Natural killer cell treated with Interleukin-12 subunit alpha and Interleukin-12 subunit beta and Interleukin-15 and Interleukin-18, amount 100 ng/mL, for 72 hours (primary cell): ENCODE results near the gene RTKN2. TPM values are rescaled to one million over a fixed set of nuclear protein-coding genes. Genes with fewer than 3 reads are reported as not detected.
A peak's percentile ranks its signal among the peaks of the same experiment; 100 is the strongest.

Experiments used
- ATAC-seq, 2 donors: fragments of 150-1000 bp; cut with Tn5 transposase in 1 of 2; sonication (Bioruptor Pico), chemical (Tn5 transposase) in 1 of 2; 2 replicates each; pipeline ENCODE4 v1.10.0; 2021
- DNase-seq: peaks from one replicate; pipeline ENCODE4 v3.0.0; 2022; ENCODE audit warnings: low spot score
- H3K27ac Mint-ChIP-seq, 2 donors: 1 replicate in 1 of 2; 2 replicates in 1 of 2; pipeline ENCODE4 v1.8.0; 2022; ENCODE audit warnings: mixed read lengths in 2 of 2, mild to moderate bottlenecking in 1 of 2, moderate library complexity in 1 of 2
- H3K27me3 Mint-ChIP-seq, 2 donors: 1 replicate in 1 of 2; 2 replicates in 1 of 2; pipeline ENCODE4 v1.8.0; 2022; ENCODE audit warnings: mixed read lengths in 2 of 2
- H3K36me3 Mint-ChIP-seq: one replicate; pipeline ENCODE4 v1.8.0; 2022; ENCODE audit warnings: mixed read lengths
- H3K4me1 Mint-ChIP-seq, 2 donors: 1 replicate in 1 of 2; 2 replicates in 1 of 2; pipeline ENCODE4 v1.8.0; 2022; ENCODE audit warnings: low read depth in 2 of 2, mixed read lengths in 2 of 2, mild to moderate bottlenecking in 1 of 2
- H3K4me3 Mint-ChIP-seq: one replicate; pipeline ENCODE4 v1.8.0; 2022; ENCODE audit warnings: mixed read lengths
- H3K9me3 Mint-ChIP-seq: 2 replicates; pipeline ENCODE4 v1.8.0; 2022; ENCODE audit warnings: mixed read lengths
- total RNA-seq, 2 donors: library from RNA; stranded (reverse); gene quantifications; one replicate each; pipeline ENCODE4 v1.2.3, GENCODE V29; 2022

The RTKN2 gene
- total RNA-seq, 2 donors from 2014 or later, result 0.98 to 1.2 TPM

DNA sequence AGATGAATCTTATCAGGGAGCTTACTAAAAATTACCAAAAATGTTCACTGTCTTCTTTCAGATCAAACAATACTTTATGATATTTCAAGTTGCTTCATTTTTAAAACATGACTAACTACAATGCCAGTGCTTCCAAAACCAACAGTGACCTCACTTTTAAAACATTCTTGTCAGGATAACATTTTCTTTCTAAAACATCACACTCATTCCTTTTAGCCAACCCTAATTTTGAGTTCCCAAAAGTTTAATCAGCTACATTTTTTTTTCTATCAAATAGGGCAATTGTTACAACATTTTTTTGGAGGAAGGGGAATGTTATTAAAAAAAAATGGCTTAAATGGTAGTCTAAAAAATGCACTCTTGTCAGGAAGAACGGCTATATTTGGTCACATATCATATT is 37.3 kb downstream of the RTKN2 start:
- no peaks in the 10 kb centered on the region for H3K36me3 Mint-ChIP-seq
- DNase-seq (no peak), ATAC-seq (no peak)
- H3K4me1 Mint-ChIP-seq, result no peaks in the 10 kb centered on the region
- H3K27me3 Mint-ChIP-seq, result no peaks in the 10 kb centered on the region
- no peaks in the 10 kb centered on the region for H3K9me3 Mint-ChIP-seq
- no peak overlapping the region for H3K4me3 Mint-ChIP-seq
- no peak overlapping the region for H3K27ac Mint-ChIP-seq

DNA sequence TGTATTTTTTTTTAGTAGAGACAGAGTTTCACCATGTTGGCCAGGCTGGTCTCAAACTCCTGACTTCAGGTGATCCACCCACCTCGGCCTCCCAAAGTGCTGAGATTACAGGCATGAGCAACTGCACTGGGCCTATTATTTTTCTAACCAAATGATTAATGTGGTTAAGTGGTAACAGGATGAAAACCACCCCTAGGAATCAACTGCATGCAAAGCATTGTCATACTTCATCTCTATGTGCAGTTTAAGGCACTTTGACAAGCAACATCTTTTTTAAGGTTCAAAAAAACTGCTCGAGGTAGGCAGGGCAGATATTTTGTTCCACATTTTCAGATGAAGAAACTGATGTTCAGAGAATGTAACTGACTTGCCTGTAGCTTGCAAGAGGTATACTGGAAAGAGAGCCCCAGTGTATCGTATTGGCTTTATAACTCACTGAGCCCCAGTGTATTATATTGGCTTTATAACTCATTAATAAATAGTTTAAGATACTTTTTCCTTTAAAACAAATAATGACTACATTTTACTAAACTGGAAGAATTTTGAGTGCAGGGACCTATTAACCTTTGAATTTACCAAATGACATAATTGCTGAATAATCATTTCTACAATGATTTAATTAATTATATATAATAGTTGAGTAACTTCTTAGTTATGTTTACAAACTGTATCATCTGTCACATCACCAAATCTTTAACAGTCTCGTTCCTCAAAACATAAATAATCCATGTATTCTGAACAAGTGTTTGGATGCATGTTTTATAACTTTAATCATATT is 38.1 kb downstream of the RTKN2 start:
- Mint-ChIP-seq H3K27me3 (no peaks in the 10 kb centered on the region), H3K4me3 (no peak overlapping the region), H3K27ac (no peak overlapping the region), H3K4me1 (no peaks in the 10 kb centered on the region), H3K36me3 (no peaks in the 10 kb centered on the region), H3K9me3 (no peaks in the 10 kb centered on the region)
- ATAC-seq (no peak), DNase-seq (no peak)

DNA sequence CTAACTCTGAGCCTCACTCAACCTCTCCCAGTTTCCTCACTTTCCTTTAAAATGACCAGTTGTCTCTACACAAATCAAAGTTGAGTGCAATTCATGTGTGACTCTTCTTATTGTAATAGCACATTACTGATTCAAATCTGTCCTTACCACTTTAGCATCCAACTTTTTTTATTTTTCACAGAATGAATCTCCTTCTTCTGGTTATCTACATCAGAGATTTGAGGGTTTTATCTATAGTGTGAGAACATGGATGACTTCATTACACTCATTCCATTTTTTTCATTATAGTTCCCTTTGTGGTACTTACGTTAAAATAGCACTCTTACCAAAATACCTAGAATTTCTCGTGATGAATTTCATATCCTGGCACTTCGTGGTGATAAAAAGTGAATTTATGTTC is 43.3 kb downstream of the RTKN2 start:
- Mint-ChIP-seq H3K4me1 (no peaks in the 10 kb centered on the region), H3K9me3 (no peaks in the 10 kb centered on the region), H3K36me3 (no peaks in the 10 kb centered on the region), H3K4me3 (no peak overlapping the region), H3K27ac (no peak overlapping the region), H3K27me3 (no peaks in the 10 kb centered on the region)
- peak in 1 of 2 donors; percentile 78 for ATAC-seq
- no peak for DNase-seq

DNA sequence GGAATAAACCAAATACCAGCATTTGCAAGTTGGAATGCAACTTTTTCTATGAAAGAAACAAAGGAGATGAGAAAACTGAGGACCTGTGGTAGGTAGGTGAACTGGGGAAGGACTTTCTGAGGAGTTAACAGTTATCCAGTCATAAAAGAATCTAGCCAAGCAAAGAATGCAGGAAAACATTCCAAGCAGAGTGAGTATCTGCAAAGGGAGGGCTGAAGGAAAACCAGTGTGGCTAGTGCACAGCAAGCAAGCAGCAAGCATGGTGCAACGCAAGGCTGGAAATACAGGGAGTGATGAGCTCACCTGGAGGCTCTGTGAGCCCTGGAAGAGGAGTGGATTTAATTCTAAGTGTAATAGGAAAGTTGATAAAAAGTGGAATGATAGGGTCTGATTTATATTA is 44.0 kb downstream of the RTKN2 start:
- H3K27ac Mint-ChIP-seq, result no peak overlapping the region
- DNase-seq (no peak), ATAC-seq (no peak)
- no peaks in the 10 kb centered on the region for H3K36me3 Mint-ChIP-seq
- H3K4me1 Mint-ChIP-seq, result no peaks in the 10 kb centered on the region
- H3K27me3 Mint-ChIP-seq, result no peaks in the 10 kb centered on the region
- H3K4me3 Mint-ChIP-seq, result no peak overlapping the region
- no peaks in the 10 kb centered on the region for H3K9me3 Mint-ChIP-seq

DNA sequence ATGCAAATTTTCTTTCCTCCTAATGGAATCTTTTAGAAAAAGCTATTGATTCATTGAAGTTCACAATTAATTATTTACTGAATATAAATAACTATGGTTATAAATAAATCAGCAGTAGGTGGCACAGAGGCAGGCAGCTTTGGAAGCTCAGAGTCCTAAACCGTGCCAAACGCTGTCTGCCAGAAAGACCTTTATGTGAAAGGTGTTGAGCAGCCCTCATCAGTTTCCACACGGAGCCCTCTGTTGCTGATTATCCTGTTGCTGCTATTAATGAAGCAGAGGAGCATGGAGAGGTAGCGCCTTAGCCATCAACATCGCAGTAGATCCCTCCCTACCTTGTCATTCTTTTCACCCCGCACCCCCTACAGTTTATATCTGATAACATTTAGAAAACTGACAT is 51.0 kb downstream of the RTKN2 start:
- H3K27ac Mint-ChIP-seq, result no peak overlapping the region
- H3K9me3 Mint-ChIP-seq, result no peaks in the 10 kb centered on the region
- no peak overlapping the region for H3K4me3 Mint-ChIP-seq
- H3K4me1 Mint-ChIP-seq, result no peaks in the 10 kb centered on the region
- peaks cover 0 to 2% of the 10 kb centered on the region in 2 donors for H3K27me3 Mint-ChIP-seq
- H3K36me3 Mint-ChIP-seq, result no peaks in the 10 kb centered on the region
- no peak for DNase-seq
- no peak for ATAC-seq

DNA sequence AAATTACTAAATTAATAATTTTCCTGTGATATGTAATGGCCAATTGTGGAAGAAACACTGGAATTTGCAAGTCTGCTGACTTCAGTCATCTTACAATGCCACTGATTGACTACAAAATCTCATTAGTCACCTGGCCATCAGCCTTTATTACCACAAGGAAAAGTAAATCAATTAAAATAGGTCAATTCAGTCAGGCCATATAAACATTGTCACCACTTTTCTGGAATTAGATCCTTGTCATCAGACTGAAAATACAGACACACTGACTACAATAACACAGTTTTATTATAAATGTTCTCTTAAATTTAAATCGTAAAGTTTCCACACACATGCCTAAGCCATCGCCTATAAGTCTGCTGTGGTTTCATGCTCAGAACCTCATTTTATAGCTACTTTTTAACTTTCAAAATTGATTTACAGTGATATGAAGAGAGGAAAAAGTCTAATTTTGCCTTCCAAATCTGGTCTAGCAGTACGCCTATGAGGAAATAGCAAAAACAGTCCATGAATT is 54.2 kb downstream of the RTKN2 start:
- Mint-ChIP-seq H3K9me3 (no peaks in the 10 kb centered on the region), H3K27ac (no peak overlapping the region), H3K4me3 (no peak overlapping the region), H3K36me3 (no peaks in the 10 kb centered on the region), H3K27me3 (peaks cover 0 to 2% of the 10 kb centered on the region in 2 donors), H3K4me1 (peaks cover 0 to 3% of the 10 kb centered on the region in 2 donors)
- no peak for DNase-seq
- no peak for ATAC-seq

DNA sequence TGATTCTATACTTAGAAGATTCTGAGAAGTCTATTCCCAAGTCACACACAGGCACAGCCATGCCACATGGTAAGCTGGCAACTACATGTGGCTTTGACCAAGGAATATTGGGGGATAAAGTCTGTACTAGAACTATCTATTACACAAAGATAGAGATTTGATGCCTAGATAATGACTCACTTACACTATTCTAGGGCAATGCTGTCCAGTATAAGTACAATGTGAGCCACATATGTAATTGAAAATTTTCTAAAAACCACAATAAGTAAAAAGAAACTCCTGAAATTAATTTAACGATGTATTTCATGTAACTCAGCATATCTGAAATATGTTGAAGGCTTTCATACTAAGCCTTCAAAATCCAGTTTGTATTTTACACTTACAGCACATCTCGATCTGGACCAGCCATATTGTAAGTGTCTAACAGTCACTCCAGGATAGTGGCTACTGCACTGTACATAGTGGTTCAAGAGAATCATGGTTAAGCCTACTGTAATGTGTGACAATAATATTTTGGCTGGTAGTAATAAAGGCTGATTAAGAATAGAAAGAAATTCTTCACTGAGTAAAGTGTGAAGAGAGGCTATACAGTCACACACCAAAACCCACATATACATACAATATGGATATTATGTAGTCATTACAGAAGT is 62.8 kb downstream of the RTKN2 start:
- ATAC-seq, result peak in 1 of 2 donors; percentile 66
- no peaks in the 10 kb centered on the region for H3K36me3 Mint-ChIP-seq
- no peak for DNase-seq
- H3K4me3 Mint-ChIP-seq, result no peak overlapping the region
- H3K27me3 Mint-ChIP-seq, result no peaks in the 10 kb centered on the region
- H3K9me3 Mint-ChIP-seq, result no peaks in the 10 kb centered on the region
- no peak overlapping the region for H3K27ac Mint-ChIP-seq
- H3K4me1 Mint-ChIP-seq, result peaks cover 0 to 7% of the 10 kb centered on the region in 2 donors

DNA sequence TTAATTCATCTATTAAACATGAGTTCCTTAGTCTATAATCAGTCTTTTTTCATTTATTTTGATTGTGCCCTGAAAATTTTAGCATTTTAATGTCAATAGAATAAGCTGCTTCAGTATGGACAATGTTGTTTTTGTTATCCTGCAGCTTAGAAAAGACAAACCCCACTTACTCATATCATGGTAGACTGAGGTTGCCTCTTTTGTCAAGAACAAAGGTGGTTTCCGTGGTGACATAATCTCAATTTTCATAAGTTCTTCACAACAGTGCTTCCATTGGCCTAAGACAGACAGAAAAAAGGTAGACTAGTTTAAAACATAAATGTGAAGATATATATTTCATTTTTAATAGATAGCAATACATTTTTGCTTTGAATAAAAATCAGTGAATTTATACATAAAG is 69.1 kb downstream of the RTKN2 start:
- Mint-ChIP-seq H3K27ac (peak overlapping the region in 1 of 2 donors; percentile 39), H3K27me3 (no peaks in the 10 kb centered on the region), H3K4me1 (peaks cover 0 to 3% of the 10 kb centered on the region in 2 donors), H3K4me3 (no peak overlapping the region), H3K9me3 (no peaks in the 10 kb centered on the region), H3K36me3 (no peaks in the 10 kb centered on the region)
- DNase-seq (no peak), ATAC-seq (peak; percentile 61 to 62)

DNA sequence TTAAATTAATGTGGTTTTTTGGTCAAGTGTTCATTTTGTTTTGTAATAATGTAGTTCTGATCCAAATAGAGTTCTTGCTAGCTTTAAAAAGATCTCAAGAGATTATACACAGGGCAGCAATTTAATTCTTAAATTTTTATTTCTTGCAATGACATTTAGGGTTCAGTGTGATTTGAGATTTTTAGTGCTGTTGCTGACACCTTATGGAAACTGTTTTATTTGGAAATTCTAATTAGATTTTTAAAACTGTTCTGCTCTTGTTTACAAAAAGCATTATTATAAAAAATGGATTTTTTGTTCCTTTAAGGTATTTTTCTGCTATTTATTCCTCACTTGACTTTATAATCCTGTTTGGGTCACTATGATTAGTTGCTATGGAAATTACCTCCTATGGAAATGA is 72.1 kb downstream of the RTKN2 start:
- H3K27ac Mint-ChIP-seq, result no peak overlapping the region
- peaks cover 0 to 7% of the 10 kb centered on the region in 2 donors for H3K4me1 Mint-ChIP-seq
- no peaks in the 10 kb centered on the region for H3K36me3 Mint-ChIP-seq
- no peaks in the 10 kb centered on the region for H3K27me3 Mint-ChIP-seq
- DNase-seq, result no peak
- no peaks in the 10 kb centered on the region for H3K9me3 Mint-ChIP-seq
- H3K4me3 Mint-ChIP-seq, result no peak overlapping the region
- no peak for ATAC-seq

DNA sequence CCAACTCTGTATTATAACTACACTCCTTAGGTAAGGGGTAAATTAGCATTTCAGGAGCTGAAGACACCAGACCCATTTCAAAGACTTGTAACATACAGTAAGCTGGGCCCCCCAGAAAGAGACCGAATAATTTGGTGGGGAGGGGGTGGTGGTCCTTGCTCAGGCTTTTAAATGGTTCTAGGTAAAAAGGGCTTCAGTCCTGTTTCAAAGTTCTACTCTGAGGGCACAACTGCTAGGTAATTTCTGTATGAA is 73.0 kb downstream of the RTKN2 start:
- DNase-seq, result no peak
- Mint-ChIP-seq H3K4me1 (peaks cover 0 to 7% of the 10 kb centered on the region in 2 donors), H3K36me3 (no peaks in the 10 kb centered on the region), H3K4me3 (no peak overlapping the region), H3K27me3 (no peaks in the 10 kb centered on the region), H3K9me3 (no peaks in the 10 kb centered on the region), H3K27ac (peak overlapping the region in 1 of 2 donors; percentile 69)
- ATAC-seq, result no peak

DNA sequence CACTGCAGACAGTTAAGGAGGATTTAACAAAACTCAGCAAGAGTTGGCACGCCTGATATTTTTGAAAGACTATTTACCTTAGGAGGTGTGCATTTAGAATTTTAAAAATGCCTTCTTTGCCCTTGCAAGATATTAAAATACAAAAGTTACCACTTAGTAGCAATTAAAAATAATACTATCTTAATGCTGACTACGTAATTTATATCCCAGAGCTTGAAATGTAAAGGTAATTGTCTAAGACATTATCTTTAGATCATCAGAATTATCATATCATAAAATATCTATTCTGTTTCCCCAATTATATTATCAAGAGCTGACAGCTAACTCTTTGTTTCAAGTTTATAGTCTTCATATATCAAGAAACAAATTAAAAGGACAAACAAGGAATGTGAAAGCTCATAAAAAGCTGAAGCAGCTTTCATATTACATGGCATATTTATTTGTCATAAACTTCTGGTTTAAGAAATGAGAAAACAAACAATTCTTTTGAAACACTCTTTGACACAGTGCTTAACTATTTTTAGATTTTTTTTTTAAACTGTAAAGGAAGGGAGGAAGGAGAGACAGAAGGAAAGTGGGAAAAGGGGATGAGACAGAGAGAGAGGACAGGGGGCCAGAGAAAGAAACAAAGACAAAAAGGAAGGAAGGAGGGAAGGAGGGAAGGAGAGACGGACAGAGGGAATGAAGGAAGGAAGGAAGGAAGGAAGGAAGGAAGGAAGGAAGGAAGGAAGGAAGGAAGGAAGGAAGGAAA is 73.5 kb downstream of the RTKN2 start:
- Mint-ChIP-seq H3K4me1 (peaks cover 0 to 7% of the 10 kb centered on the region in 2 donors), H3K9me3 (no peaks in the 10 kb centered on the region), H3K4me3 (no peak overlapping the region), H3K36me3 (no peaks in the 10 kb centered on the region), H3K27ac (peak overlapping the region in 1 of 2 donors; percentile 69), H3K27me3 (no peaks in the 10 kb centered on the region)
- no peak for ATAC-seq
- DNase-seq, result no peak

DNA sequence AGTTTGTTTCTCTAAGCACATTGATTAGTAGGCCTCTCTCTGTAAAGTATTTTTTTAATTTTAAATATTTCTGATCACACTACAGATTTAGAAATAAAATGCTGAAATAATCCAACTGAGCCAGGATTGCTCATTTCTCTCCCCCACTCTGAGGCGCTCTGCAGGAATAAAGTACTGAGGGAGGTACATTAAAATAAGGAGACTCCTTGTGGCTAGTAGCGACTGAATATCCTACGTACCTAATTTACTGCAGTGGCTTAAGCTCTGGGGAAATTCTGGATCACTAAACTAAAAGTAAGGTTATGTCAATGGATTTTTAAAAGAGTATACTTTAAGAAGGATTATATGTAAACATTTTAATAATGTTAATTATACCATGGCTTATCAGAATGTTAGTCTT is 75.2 kb downstream of the RTKN2 start:
- no peak overlapping the region for H3K27ac Mint-ChIP-seq
- H3K27me3 Mint-ChIP-seq, result no peaks in the 10 kb centered on the region
- ATAC-seq (no peak), DNase-seq (no peak)
- peaks cover 2 to 4% of the 10 kb centered on the region in 2 donors for H3K4me1 Mint-ChIP-seq
- no peaks in the 10 kb centered on the region for H3K36me3 Mint-ChIP-seq
- no peak overlapping the region for H3K4me3 Mint-ChIP-seq
- H3K9me3 Mint-ChIP-seq, result no peaks in the 10 kb centered on the region

DNA sequence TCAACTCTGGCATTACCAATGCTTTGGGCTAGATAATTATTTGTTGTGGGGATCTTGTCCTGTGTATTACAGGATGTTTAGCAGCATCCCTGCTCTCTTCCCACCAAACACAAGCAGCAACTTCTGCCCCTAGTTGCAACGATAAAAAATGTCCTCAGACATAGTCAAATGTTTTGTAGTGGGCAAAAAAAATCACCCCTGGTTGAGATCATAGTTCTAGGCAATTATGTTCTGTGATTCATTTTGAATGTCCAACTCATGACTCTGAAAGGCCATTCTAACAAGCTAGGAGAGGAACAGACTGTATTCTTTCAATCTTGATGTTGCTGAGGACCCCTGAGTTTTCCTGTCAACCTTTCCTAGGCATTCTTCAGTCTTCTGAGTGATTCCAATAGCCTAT is 79.5 kb downstream of the RTKN2 start:
- peaks cover 29 to 31% of the 10 kb centered on the region in 2 donors for H3K4me1 Mint-ChIP-seq
- DNase-seq (no peak), ATAC-seq (no peak)
- no peaks in the 10 kb centered on the region for H3K27me3 Mint-ChIP-seq
- H3K27ac Mint-ChIP-seq, result peak overlapping the region in 1 of 2 donors; percentile 6
- no peaks in the 10 kb centered on the region for H3K9me3 Mint-ChIP-seq
- no peaks in the 10 kb centered on the region for H3K36me3 Mint-ChIP-seq
- H3K4me3 Mint-ChIP-seq, result no peak overlapping the region

DNA sequence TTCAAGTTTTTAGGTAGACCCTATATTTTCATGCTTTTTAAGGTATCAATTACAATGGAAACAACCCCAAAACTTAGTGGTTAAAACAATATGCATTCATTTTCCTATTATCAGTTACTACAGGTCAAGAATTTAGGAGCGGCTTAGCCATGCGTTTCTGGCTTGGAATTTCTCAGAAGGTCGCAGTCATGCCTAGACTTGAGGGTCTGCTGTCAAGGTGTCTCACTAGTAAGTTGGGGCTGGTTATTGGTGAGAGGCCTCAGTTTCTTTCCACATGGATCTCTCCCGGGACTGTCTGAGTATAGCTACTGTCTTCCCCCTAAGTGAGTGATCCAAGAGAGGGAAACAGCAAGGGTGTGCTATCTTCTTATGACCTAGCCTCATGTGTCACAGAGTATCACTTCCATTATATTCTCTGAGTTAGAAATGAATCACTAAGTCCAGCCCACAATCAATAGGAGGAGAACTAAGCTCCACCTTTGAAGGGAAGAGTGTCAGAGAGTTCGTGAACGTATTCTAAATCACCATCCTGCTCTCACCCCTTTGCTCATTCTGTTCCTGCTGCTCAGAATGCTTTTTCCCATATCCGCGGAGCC is 80.5 kb downstream of the RTKN2 start:
- no peak for DNase-seq
- Mint-ChIP-seq H3K9me3 (no peaks in the 10 kb centered on the region), H3K4me3 (peak overlapping the region; percentile 48), H3K27ac (peak overlapping the region; percentile 84 to 89), H3K4me1 (peaks cover 39 to 41% of the 10 kb centered on the region in 2 donors), H3K27me3 (no peaks in the 10 kb centered on the region), H3K36me3 (no peaks in the 10 kb centered on the region)
- peak in 1 of 2 donors; percentile 63 for ATAC-seq
